GM12892 (cell line): ENCODE data around the gene HYOU1.

Experiments used
- POLR2A ChIP-seq: IDR thresholded peaks from 2 replicates; pipeline ENCODE4 v1.6.1; 2011; ENCODE audit warnings: low read depth, low read length, control low read depth
- POLR2AphosphoS5 ChIP-seq: IDR thresholded peaks from 2 replicates; pipeline ENCODE4 v1.6.1; 2011; ENCODE audit warnings: low read depth, low read length, control low read depth
- TAF1 ChIP-seq: IDR thresholded peaks from 2 replicates; pipeline ENCODE4 v1.6.1; 2011; ENCODE audit warnings: low read depth, mild to moderate bottlenecking, control low read depth, low read length, borderline replicate concordance

GRCh38 chr11:119028346-119029068 is 28.5 kb downstream of the HYOU1 start:
- TF ChIP-seq TAF1, result no peak
- TF ChIP-seq POLR2A, result no peak
- no peak for TF ChIP-seq POLR2AphosphoS5
